Neural progenitor cell (in vitro differentiated cells): ENCODE results near the gene OVAAL. TPM values are rescaled to one million over a fixed set of nuclear protein-coding genes. Genes with fewer than 3 reads are reported as not detected.
A peak's percentile ranks its signal among the peaks of the same experiment; 100 is the strongest.

Experiments used
- DNase-seq: peaks from one replicate; pipeline ENCODE4 v3.0.0-alpha.2; 2016; ENCODE audit warnings: low spot score
- H2AFZ ChIP-seq: fragments of 200-600 bp; sonication (generic); replicated peaks from 2 replicates; pipeline ENCODE4 v1.6.1; 2016; ENCODE audit warnings: antibody characterized with exemption
- H3F3A ChIP-seq: fragments of 200-600 bp; sonication (generic); 2 replicates; pipeline ENCODE4 v1.6.1; 2016; ENCODE audit warnings: antibody characterized with exemption, low read depth
- H3K27ac ChIP-seq: fragments of 200-600 bp; sonication (generic); 2 replicates; pipeline ENCODE4 v1.5.1; 2016; ENCODE audit warnings: mild to moderate bottlenecking
- H3K27me3 ChIP-seq: fragments of 200-600 bp; sonication (generic); 2 replicates; pipeline ENCODE4 v1.6.1; 2016; ENCODE audit warnings: mild to moderate bottlenecking, moderate library complexity
- H3K36me3 ChIP-seq: fragments of 200-600 bp; sonication (generic); 2 replicates; pipeline ENCODE4 v1.5.1; 2016
- H3K4me1 ChIP-seq: fragments of 200-600 bp; sonication (generic); 2 replicates; pipeline ENCODE4 v1.6.1; 2016; ENCODE audit warnings: mixed run types
- H3K4me2 ChIP-seq: fragments of 200-600 bp; sonication (generic); 2 replicates; pipeline ENCODE4 v1.6.1; 2016
- H3K4me3 ChIP-seq: fragments of 200-600 bp; sonication (generic); 2 replicates; pipeline ENCODE4 v1.5.1; 2016
- H3K79me2 ChIP-seq: fragments of 200-600 bp; sonication (generic); 2 replicates; pipeline ENCODE4 v1.6.1; 2016; ENCODE audit warnings: low read depth
- H3K9ac ChIP-seq: fragments of 200-600 bp; sonication (generic); 2 replicates; pipeline ENCODE4 v1.6.1; 2016
- H3K9me3 ChIP-seq: fragments of 200-600 bp; sonication (generic); 2 replicates; pipeline ENCODE4 v1.5.1; 2016; ENCODE audit warnings: low read depth
- H4K20me1 ChIP-seq: fragments of 200-600 bp; sonication (generic); 2 replicates; pipeline ENCODE4 v1.6.1; 2016; ENCODE audit warnings: low read depth
- H3K27ac Mint-ChIP-seq: 3 replicates; pipeline ENCODE4 v1.8.0; 2021; ENCODE audit warnings: mixed read lengths
- H3K27me3 Mint-ChIP-seq: 2 replicates; pipeline ENCODE4 v1.8.0; 2022; ENCODE audit warnings: low read depth, mild to moderate bottlenecking, inconsistent platforms, moderate library complexity, mixed read lengths; ENCODE audit not compliant: insufficient read depth
- H3K36me3 Mint-ChIP-seq: 3 replicates; pipeline ENCODE4 v1.8.0; 2021; ENCODE audit warnings: mixed read lengths
- H3K4me1 Mint-ChIP-seq: 3 replicates; pipeline ENCODE4 v1.8.0; 2021; ENCODE audit warnings: mixed read lengths
- H3K4me3 Mint-ChIP-seq: 3 replicates; pipeline ENCODE4 v1.8.0; 2021; ENCODE audit warnings: mild to moderate bottlenecking, moderate library complexity, mixed read lengths
- H3K9me3 Mint-ChIP-seq: 3 replicates; pipeline ENCODE4 v1.8.0; 2020; ENCODE audit warnings: mixed read lengths
- CTCF ChIP-seq: fragments of 200-600 bp; sonication (generic); IDR thresholded peaks from 2 replicates; pipeline ENCODE4 v1.5.1; 2017; ENCODE audit warnings: antibody characterized with exemption, mild to moderate bottlenecking
- EZH2 ChIP-seq: fragments of 200-600 bp; sonication (generic); IDR thresholded peaks from 2 replicates; pipeline ENCODE4 v1.6.1; 2017; ENCODE audit warnings: antibody characterized with exemption, mild to moderate bottlenecking, moderate library complexity
- EZH2phosphoT487 ChIP-seq: fragments of 200-600 bp; sonication (generic); IDR thresholded peaks from 2 replicates; pipeline ENCODE4 v1.6.1; 2017; ENCODE audit warnings: antibody characterized with exemption
- total RNA-seq: library from RNA; depleted of rRNA; stranded (reverse); fragments of >200 nt; gene quantifications from 2 replicates; pipeline ENCODE4 v1.2.3, GENCODE V29; 2015; ENCODE audit warnings: low replicate concordance

The OVAAL gene
- total RNA-seq, 1 donor from 2014 or later: not detected

- peaks cover 4% of the 10 kb centered on the region for H3K27me3 Mint-ChIP-seq
- no peaks in the 10 kb centered on the region for H3K9me3 Mint-ChIP-seq
- H4K20me1 ChIP-seq: no peaks in the 10 kb centered on the region
- H3K79me2 ChIP-seq: no peaks in the 10 kb centered on the region
- no peak overlapping the region for H3K4me3 Mint-ChIP-seq
- peak overlapping the region; percentile 6 for H3K27ac Mint-ChIP-seq
- H3K27me3 ChIP-seq: no peaks in the 10 kb centered on the region
- H3K4me3 ChIP-seq: no peak overlapping the region
- peaks cover 30% of the 10 kb centered on the region for H3K4me1 ChIP-seq
- no peaks in the 10 kb centered on the region for H3K36me3 Mint-ChIP-seq
- H3K27ac ChIP-seq: no peak overlapping the region
- no peak overlapping the region for H3K9ac ChIP-seq
- H3K9me3 ChIP-seq: no peaks in the 10 kb centered on the region
- no peak for TF ChIP-seq EZH2
- TF ChIP-seq EZH2phosphoT487: no peak
- no peak for TF ChIP-seq CTCF
- H2AFZ ChIP-seq: peak overlapping the region; percentile 87
- no peak for DNase-seq
- H3F3A ChIP-seq: no peaks in the 10 kb centered on the region
- no peaks in the 10 kb centered on the region for H3K36me3 ChIP-seq
- H3K4me2 ChIP-seq: no peak overlapping the region
- H3K4me1 Mint-ChIP-seq: peaks cover 30% of the 10 kb centered on the region
These were observed 52.5 kb downstream of the OVAAL start for GRCh38 chr1:180611016-180611930.

DNA sequence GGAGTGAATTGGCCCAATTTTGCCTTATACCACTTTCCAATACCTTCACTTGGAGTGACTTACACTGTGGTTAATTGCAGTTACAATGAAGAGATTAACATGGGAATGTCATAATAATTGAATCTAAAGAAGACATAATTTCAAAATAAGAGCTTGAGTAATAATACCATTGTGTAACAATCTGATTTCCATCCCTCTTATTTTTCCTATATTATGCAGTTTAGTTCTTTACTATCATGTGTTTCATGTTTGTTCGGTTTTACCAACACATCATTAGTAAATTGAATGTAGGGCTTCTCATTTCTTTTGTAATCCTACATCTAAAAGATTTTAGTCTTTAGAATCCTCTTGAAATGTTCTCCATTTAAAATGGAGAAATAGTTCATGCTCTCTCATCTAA, 53.9 kb downstream of the OVAAL start:
- no peaks in the 10 kb centered on the region for H3K9me3 ChIP-seq
- no peaks in the 10 kb centered on the region for H3F3A ChIP-seq
- Mint-ChIP-seq H3K9me3 (no peaks in the 10 kb centered on the region), H3K27me3 (peaks cover 4% of the 10 kb centered on the region), H3K27ac (no peak overlapping the region), H3K4me1 (peaks cover 26% of the 10 kb centered on the region), H3K4me3 (no peak overlapping the region), H3K36me3 (no peaks in the 10 kb centered on the region)
- no peaks in the 10 kb centered on the region for H4K20me1 ChIP-seq
- peaks cover 24% of the 10 kb centered on the region for H3K4me1 ChIP-seq
- no peak overlapping the region for H3K4me3 ChIP-seq
- no peaks in the 10 kb centered on the region for H3K27me3 ChIP-seq
- H3K4me2 ChIP-seq: no peak overlapping the region
- TF ChIP-seq EZH2phosphoT487: no peak
- no peak for TF ChIP-seq CTCF
- TF ChIP-seq EZH2: no peak
- no peaks in the 10 kb centered on the region for H3K79me2 ChIP-seq
- no peak for DNase-seq
- no peak overlapping the region for H3K27ac ChIP-seq
- no peak overlapping the region for H3K9ac ChIP-seq
- no peaks in the 10 kb centered on the region for H3K36me3 ChIP-seq
- H2AFZ ChIP-seq: no peak overlapping the region

DNA sequence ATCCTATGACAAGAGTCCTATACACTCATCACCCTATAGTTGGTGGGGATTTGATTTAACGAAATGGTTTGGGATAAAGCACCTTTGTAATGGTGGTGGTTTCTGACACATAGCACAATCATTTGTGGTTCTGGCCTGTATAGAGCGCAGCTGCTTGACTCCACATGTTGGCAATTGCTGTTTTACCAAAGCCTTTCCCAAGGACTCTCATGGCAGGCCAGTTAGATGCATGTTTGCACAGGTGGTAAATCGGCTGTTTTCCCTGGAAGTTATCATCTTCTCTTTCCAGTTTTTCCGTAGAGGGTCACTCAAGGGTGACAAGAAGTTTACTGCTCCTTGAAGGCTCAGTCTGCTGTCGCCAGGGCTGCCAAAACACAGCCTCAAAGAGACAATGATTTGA, 56.0 kb downstream of the OVAAL start:
- Mint-ChIP-seq H3K27me3 (peaks cover 4% of the 10 kb centered on the region), H3K4me3 (no peak overlapping the region), H3K9me3 (no peaks in the 10 kb centered on the region), H3K36me3 (no peaks in the 10 kb centered on the region), H3K4me1 (peaks cover 26% of the 10 kb centered on the region), H3K27ac (no peak overlapping the region)
- no peak overlapping the region for H3K4me3 ChIP-seq
- no peaks in the 10 kb centered on the region for H3K36me3 ChIP-seq
- no peaks in the 10 kb centered on the region for H3K79me2 ChIP-seq
- TF ChIP-seq CTCF (no peak), EZH2phosphoT487 (no peak), EZH2 (no peak)
- H3K9me3 ChIP-seq: no peaks in the 10 kb centered on the region
- peaks cover 24% of the 10 kb centered on the region for H3K4me1 ChIP-seq
- H3F3A ChIP-seq: no peaks in the 10 kb centered on the region
- no peak overlapping the region for H3K27ac ChIP-seq
- no peak for DNase-seq
- peak overlapping the region; percentile 23 for H2AFZ ChIP-seq
- H3K4me2 ChIP-seq: no peak overlapping the region
- no peak overlapping the region for H3K9ac ChIP-seq
- H4K20me1 ChIP-seq: no peaks in the 10 kb centered on the region
- H3K27me3 ChIP-seq: no peaks in the 10 kb centered on the region
